PFSK-1 (cell line): ENCODE results near the gene LONP2.

Source experiments
- POLR2AphosphoS5 ChIP-seq: IDR thresholded peaks from 2 replicates; pipeline ENCODE4 v1.6.1; 2012; ENCODE audit warnings: low read depth, mild to moderate bottlenecking, control low read depth, low read length, moderate library complexity
- SIN3A ChIP-seq: IDR thresholded peaks from 2 replicates; pipeline ENCODE4 v1.6.1; 2012; ENCODE audit warnings: mild to moderate bottlenecking, low read length, moderate library complexity, borderline replicate concordance; ENCODE audit not compliant: insufficient read depth
- TAF1 ChIP-seq: IDR thresholded peaks from 2 replicates; pipeline ENCODE4 v1.6.1; 2012; ENCODE audit warnings: low read length, control low read depth, borderline replicate concordance; ENCODE audit not compliant: insufficient read depth
- TF ChIP-seq, protein P1 (sequence below), 2 experiments: IDR thresholded peaks; 2 replicates each; pipeline versions ENCODE4 v1.6.1 to v1.8.0; 2011 to 2012; ENCODE audit warnings: low read depth in 2 of 2, low read length in 2 of 2, control low read depth in 1 of 2, inconsistent platforms in 1 of 2, mild to moderate bottlenecking in 1 of 2, moderate library complexity in 1 of 2; ENCODE audit not compliant: insufficient read depth in 1 of 2

- TF ChIP-seq POLR2AphosphoS5 (no peak), TAF1 (no peak), SIN3A (no peak)
- TF ChIP-seq, protein P1, sequence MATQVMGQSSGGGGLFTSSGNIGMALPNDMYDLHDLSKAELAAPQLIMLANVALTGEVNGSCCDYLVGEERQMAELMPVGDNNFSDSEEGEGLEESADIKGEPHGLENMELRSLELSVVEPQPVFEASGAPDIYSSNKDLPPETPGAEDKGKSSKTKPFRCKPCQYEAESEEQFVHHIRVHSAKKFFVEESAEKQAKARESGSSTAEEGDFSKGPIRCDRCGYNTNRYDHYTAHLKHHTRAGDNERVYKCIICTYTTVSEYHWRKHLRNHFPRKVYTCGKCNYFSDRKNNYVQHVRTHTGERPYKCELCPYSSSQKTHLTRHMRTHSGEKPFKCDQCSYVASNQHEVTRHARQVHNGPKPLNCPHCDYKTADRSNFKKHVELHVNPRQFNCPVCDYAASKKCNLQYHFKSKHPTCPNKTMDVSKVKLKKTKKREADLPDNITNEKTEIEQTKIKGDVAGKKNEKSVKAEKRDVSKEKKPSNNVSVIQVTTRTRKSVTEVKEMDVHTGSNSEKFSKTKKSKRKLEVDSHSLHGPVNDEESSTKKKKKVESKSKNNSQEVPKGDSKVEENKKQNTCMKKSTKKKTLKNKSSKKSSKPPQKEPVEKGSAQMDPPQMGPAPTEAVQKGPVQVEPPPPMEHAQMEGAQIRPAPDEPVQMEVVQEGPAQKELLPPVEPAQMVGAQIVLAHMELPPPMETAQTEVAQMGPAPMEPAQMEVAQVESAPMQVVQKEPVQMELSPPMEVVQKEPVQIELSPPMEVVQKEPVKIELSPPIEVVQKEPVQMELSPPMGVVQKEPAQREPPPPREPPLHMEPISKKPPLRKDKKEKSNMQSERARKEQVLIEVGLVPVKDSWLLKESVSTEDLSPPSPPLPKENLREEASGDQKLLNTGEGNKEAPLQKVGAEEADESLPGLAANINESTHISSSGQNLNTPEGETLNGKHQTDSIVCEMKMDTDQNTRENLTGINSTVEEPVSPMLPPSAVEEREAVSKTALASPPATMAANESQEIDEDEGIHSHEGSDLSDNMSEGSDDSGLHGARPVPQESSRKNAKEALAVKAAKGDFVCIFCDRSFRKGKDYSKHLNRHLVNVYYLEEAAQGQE (IDR thresholded peaks at IDR 0.05; ENCODE audit: insufficient read depth in 1 of 2, low read depth in 2 of 2, low read length in 2 of 2), result no peak
Measured at GRCh38 chr16:48244863-48245195, 729 bp downstream of the LONP2 start.
